GM12878 (cell line): Measurements from ENCODE around the gene EFNA3. TPM values are rescaled to one million over a fixed set of nuclear protein-coding genes. Genes with fewer than 3 reads are reported as not detected.

Experiments
- ATAC-seq: fragments of 200-7000 bp; cut with Tn5 transposase; 3 replicates; pipeline ENCODE4 v1.9.1; 2020; ENCODE audit warnings: mild to moderate bottlenecking, moderate library complexity
- BruUV-seq: library from RNA; stranded (reverse); fragments of 400-500 nt; replicated peaks from 2 replicates; lab custom pipeline; 2021; lab: Mats Ljungman, UMichigan
- CTCF ChIA-PET: fragments of 300-600 bp; sonication (Branson Sonifier 250); formaldehyde crosslinking; extraction: SDS; loops from one replicate; lab custom pipeline; 2021; ENCODE audit warnings: inconsistent platforms; lab: Yijun Ruan, JAX
- POLR2A ChIA-PET: fragments of 350-600 bp; formaldehyde crosslinking; extraction: SDS; loops from one replicate; lab custom pipeline; 2021; ENCODE audit warnings: inconsistent platforms; lab: Charles Lee
- RAD21 ChIA-PET: fragments of 300-600 bp; sonication (Branson Sonifier 250); formaldehyde crosslinking; loops from one replicate; lab custom pipeline; 2023; ENCODE audit warnings: antibody characterized with exemption; ENCODE audit not compliant: unreplicated experiment; lab: Charles Lee
- SMC1A ChIA-PET: fragments of 300-600 bp; sonication (Branson Sonifier 250); formaldehyde crosslinking; loops from one replicate; lab custom pipeline; 2023; ENCODE audit not compliant: unreplicated experiment, uncharacterized antibody; lab: Charles Lee
- DNase-seq: peaks from one replicate; pipeline ENCODE4 v3.0.0-alpha.2; 2011; ENCODE audit warnings: low read depth, low spot score
- FAIRE-seq: peaks from 3 replicates; lab custom pipeline; 2011; peaks lifted over from hg19 to GRCh38; lab: Jason Lieb, UNC
- H2AFZ ChIP-seq: 2 replicates; pipeline ENCODE4 v1.6.0; 2011; ENCODE audit warnings: low read depth, low read length, control low read depth; ENCODE audit not compliant: control insufficient read depth
- H3K27ac ChIP-seq: 2 replicates; pipeline ENCODE4 v1.5.1; 2011; ENCODE audit warnings: control low read depth; ENCODE audit not compliant: control insufficient read depth, insufficient read depth
- H3K27me3 ChIP-seq, 2 experiments: replicated peaks in 1 of 2; 2 replicates each; pipeline versions ENCODE4 v1.6.0 to v1.6.1; 2011; ENCODE audit warnings: low read length in 1 of 2; ENCODE audit not compliant: control insufficient read depth in 2 of 2, insufficient read depth in 2 of 2
- H3K36me3 ChIP-seq, 2 experiments: 2 replicates each; pipeline ENCODE4 v1.5.1; 2011; ENCODE audit warnings: low read length in 1 of 2; ENCODE audit not compliant: control insufficient read depth in 2 of 2, insufficient read depth in 2 of 2
- H3K4me1 ChIP-seq: 2 replicates; pipeline ENCODE4 v1.6.1; 2011; ENCODE audit warnings: mild to moderate bottlenecking, low read length, moderate library complexity, mixed read lengths; ENCODE audit not compliant: control insufficient read depth, insufficient read depth
- H3K4me2 ChIP-seq: 2 replicates; pipeline ENCODE4 v1.6.0; 2011; ENCODE audit warnings: control low read depth; ENCODE audit not compliant: control insufficient read depth, insufficient read depth
- H3K4me3 ChIP-seq: fragments of 200-600 bp; sonication (generic); 2 replicates; pipeline ENCODE4 v1.5.1; 2016
- H3K79me2 ChIP-seq: 2 replicates; pipeline ENCODE4 v1.6.0; 2011; ENCODE audit warnings: low read length; ENCODE audit not compliant: control insufficient read depth, insufficient read depth
- H3K9ac ChIP-seq: 2 replicates; pipeline ENCODE4 v1.8.0; 2011; ENCODE audit warnings: low read length, control low read depth, mixed read lengths; ENCODE audit not compliant: control insufficient read depth, insufficient read depth
- H3K9me3 ChIP-seq: replicated peaks from 3 replicates; pipeline ENCODE4 v1.5.1; 2011; ENCODE audit warnings: mild to moderate bottlenecking, low read length; ENCODE audit not compliant: control insufficient read depth, insufficient read depth
- H4K20me1 ChIP-seq: 2 replicates; pipeline ENCODE4 v1.6.0; 2011; ENCODE audit not compliant: control insufficient read depth, insufficient read depth
- CHD1 ChIP-seq: IDR thresholded peaks from 2 replicates; pipeline ENCODE4 v1.6.1; 2012; ENCODE audit warnings: low read depth, low read length, improper control_type of control experiment
- GATAD2B ChIP-seq: fragments of 450-650 bp; conservative IDR thresholded peaks from 2 replicates; pipeline ENCODE4 v1.6.1; 2017; ENCODE audit warnings: low read depth, mild to moderate bottlenecking, moderate library complexity
- HDAC2 ChIP-seq: fragments of 200-600 bp; sonication (generic); IDR thresholded peaks from 2 replicates; pipeline ENCODE4 v1.6.1; 2017
- MYB ChIP-seq: fragments of 150-350 bp; IDR thresholded peaks from 2 replicates; pipeline ENCODE4 v1.6.1; 2014; ENCODE audit warnings: mild to moderate bottlenecking, low read depth, low read length, borderline replicate concordance
- MYC ChIP-seq: IDR thresholded peaks from 2 replicates; pipeline ENCODE4 v1.6.1; 2011; ENCODE audit warnings: mild to moderate bottlenecking, low read length, moderate library complexity, inconsistent platforms; ENCODE audit not compliant: insufficient read depth, insufficient replicate concordance, insufficient read length, severe bottlenecking
- NR2F1 ChIP-seq: fragments of 450-650 bp; conservative IDR thresholded peaks from 2 replicates; pipeline ENCODE4 v1.6.1; 2017; ENCODE audit warnings: mild to moderate bottlenecking
- POLR2AphosphoS5 ChIP-seq: IDR thresholded peaks from 2 replicates; pipeline ENCODE4 v1.6.1; 2011; ENCODE audit warnings: mild to moderate bottlenecking, low read length, inconsistent platforms
- POU2F2 ChIP-seq: IDR thresholded peaks from 3 replicates; pipeline ENCODE4 v1.6.1; 2011; ENCODE audit warnings: low read depth, mild to moderate bottlenecking, low read length, borderline replicate concordance
- RELA ChIP-seq: fragments of 450-650 bp; IDR thresholded peaks from 2 replicates; pipeline ENCODE4 v1.8.0; 2014; ENCODE audit warnings: borderline replicate concordance; ENCODE audit not compliant: partially characterized antibody
- SPI1 ChIP-seq: IDR thresholded peaks from 2 replicates; pipeline ENCODE4 v1.6.1; 2011; ENCODE audit warnings: low read depth, mild to moderate bottlenecking, low read length, moderate library complexity, borderline replicate concordance; ENCODE audit not compliant: insufficient read depth
- STAT3 ChIP-seq: IDR thresholded peaks from 2 replicates; pipeline ENCODE4 v1.6.1; 2011; ENCODE audit warnings: low read depth, low read length, improper control_type of control experiment
- WGBS: methylation state at CpG from one replicate; pipeline ENCODE4 v1.1.6; 2016; ENCODE audit warnings: low lambda C conversion rate; ENCODE audit not compliant: insufficient replicate concordance, insufficient coverage; ENCODE audit errors: missing lambda C conversion rate; 5-methylcytosine and 5-hydroxymethylcytosine counted together
- in situ Hi-C: fragments of 300-500 bp; cut with MboI; formaldehyde crosslinking; loops from 9 replicates; pipeline ENCODE4 v1.14.3; 2018; ENCODE audit warnings: mixed read lengths
- intact Hi-C: fragments of 100-400 bp; cut with micrococcal nuclease; formaldehyde crosslinking; loops from one replicate; pipeline ENCODE4 v1.14.2; 2022; ENCODE audit not compliant: unreplicated experiment
- polyA plus RNA-seq, 11 experiments: library from polyadenylated mRNA; depleted of rRNA in 4 of 11; unstranded in 6 of 11; stranded (reverse) in 5 of 11; fragments of >200 nt; fragmentation: Nextera tagmentation in 4 of 11; fragmentation: Illumina TruSeq in 1 of 11; extraction: Ambion mirVana in 4 of 11; extraction: Trizol in 1 of 11; gene quantifications; 1 replicate in 1 of 11; 2 replicates in 10 of 11; pipeline versions ENCODE4 v1.2.1 to v1.2.3, GENCODE V29; 2011 to 2016; ENCODE audit warnings: inconsistent platforms in 2 of 11, missing spikeins in 2 of 11, low read depth in 1 of 11
- total RNA-seq, 4 experiments: library from RNA; depleted of rRNA in 3 of 4; stranded (reverse); fragments of >200 nt in 3 of 4; fragmentation: Illumina TruSeq in 1 of 4; extraction: Trizol in 1 of 4; gene quantifications; 2 replicates each; pipeline versions ENCODE4 v1.2.1 to v1.2.3, GENCODE V29; 2013 to 2021
- TF ChIP-seq, protein P1 (sequence below): fragments of 450-650 bp; IDR thresholded peaks from 2 replicates; pipeline ENCODE4 v1.6.1; 2016; ENCODE audit warnings: mild to moderate bottlenecking

The EFNA3 gene
- total and polyA plus RNA-seq, 10 of the 15 experiments (the other 5 are each of a cell fraction or from before 2014, with no cell fraction given): 0.08 to 5.4 (median 1.1) TPM

DNA sequence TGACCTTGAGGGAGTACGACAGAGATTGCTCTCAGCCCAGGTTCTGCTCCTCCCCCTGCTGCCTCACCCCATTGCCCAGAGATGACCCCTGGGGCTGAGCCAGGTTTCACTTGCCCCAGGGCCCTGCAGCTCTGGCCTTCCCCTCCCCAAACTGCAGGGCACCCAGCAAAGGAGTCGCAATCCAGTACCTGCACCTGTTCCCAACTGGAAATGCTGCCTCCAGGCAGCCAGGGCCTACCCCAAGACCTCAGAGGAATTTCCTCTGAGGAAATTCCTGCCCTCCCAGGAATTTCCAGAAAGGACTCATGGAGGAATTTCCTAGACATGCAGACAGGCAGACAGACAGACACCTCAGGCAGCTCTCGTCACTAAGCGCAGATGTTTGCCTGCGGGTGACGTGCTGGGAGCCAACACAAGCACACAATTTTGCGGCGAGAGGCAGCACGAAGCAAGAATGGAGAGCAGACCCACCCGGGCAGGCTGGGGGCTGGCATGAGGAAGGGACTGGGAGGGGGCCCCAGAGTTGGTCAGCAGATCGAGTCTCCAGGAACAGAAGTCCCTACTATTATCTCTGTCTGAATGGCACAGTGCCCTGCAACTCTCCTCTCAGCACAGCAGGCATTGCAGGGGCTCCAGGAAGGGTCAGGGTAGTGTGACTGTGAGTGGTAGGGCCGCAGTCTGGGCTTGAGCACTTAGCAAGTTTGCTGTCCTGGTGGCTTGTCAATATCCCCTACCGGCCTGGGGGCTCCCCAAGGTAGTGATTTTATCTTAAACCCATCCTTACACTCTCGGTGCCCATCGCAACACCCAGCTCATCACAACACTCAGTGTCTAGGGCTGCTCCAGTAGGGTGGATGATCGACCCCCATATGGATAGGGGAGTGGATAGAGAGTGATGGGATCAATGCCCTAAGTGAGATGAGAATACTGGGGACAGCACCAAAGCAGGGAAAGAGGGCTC, 46.1 kb downstream of the EFNA3 start:
- ChIA-PET CTCF (interaction anchor here (1.0 to 1.9 kb wide), 4 partner anchors 33 to 48 kb away, joined by 3 to 6 read pairs (median 4); partner anchors contain the start of gene KRTCAP2), POLR2A (interaction anchor here (1.2 to 2.3 kb wide), 2 partner anchors 9 to 10 kb away, joined by 3 to 6 read pairs; no protein-coding TSS in a partner anchor), RAD21 (no interaction called here)
- Histone ChIP-seq H3K36me3 (no peaks in the 10 kb centered on the region), H2AFZ (no peak overlapping the region)
- ATAC-seq: no peak
- in situ Hi-C loops: no loop called here
- DNase-seq: no peak
- TF ChIP-seq NR2F1: 0 out of 2 replicates have a peak, but pooled peaks have one; percentile 22
- no peak for TF ChIP-seq MYC
- TF ChIP-seq, all 136 proteins: peak for 1
- 46% methylated on average over 16 of the region's 16 CpGs for WGBS
- Histone ChIP-seq H3K27me3 (peaks cover 14 to 24% of the 10 kb centered on the region in 2 experiments), H3K4me1 (peaks cover 14% of the 10 kb centered on the region), H3K27ac (no peak overlapping the region), H3K4me2 (no peak overlapping the region), H3K9me3 (no peaks in the 10 kb centered on the region), H3K79me2 (no peaks in the 10 kb centered on the region), H3K9ac (no peak overlapping the region), H3K4me3 (no peak overlapping the region), H4K20me1 (no peaks in the 10 kb centered on the region)
- intact Hi-C loops: no loop called here
- SMC1A ChIA-PET: no interaction called here
- no TSS peak for BruUV-seq
- no peak for FAIRE-seq

DNA sequence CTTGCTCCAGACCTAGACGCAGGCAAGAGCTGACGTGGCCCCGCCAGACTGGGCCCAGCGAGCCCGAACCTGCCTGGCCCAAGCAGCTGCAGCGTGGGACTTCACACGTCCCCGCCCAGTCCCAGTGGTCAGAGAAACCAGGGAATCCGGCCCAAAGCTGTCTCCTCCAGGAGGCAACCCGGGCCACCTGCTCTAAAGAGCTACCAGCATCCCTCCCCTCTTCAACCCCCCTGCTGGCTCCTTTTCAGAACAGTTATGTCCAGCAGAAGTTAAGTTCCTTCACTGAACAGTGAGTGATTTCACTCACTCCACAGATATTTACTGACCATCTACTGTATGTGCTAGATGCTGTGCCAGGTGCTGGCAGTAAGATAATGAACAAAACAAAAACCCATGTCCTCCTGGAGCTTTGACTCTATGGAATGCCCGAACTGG, 46.9 kb downstream of the EFNA3 start:
- H3K79me2 ChIP-seq: no peaks in the 10 kb centered on the region
- H3K4me2 ChIP-seq: no peak overlapping the region
- no peak overlapping the region for H3K9ac ChIP-seq
- POLR2A ChIA-PET: interaction anchor here (0.6 to 2.3 kb wide), 3 partner anchors 9 to 33 kb away, joined by 3 to 6 read pairs (median 3); no protein-coding TSS in a partner anchor
- H3K9me3 ChIP-seq: no peaks in the 10 kb centered on the region
- FAIRE-seq (no peak), ATAC-seq (no peak), DNase-seq (no peak)
- 19% methylated on average over 11 of the region's 11 CpGs for WGBS
- CTCF ChIA-PET: interaction anchor here (1.7 to 1.9 kb wide), 2 partner anchors 34 to 47 kb away, joined by 5 to 6 read pairs; partner anchors contain the start of gene KRTCAP2
- intact Hi-C loops: no loop called here
- no TSS peak for BruUV-seq
- in situ Hi-C loops: no loop called here
- RAD21 ChIA-PET: interaction anchor here (1.2 kb wide), 1 partner anchor 42 kb away, joined by 3 read pairs; no protein-coding TSS in a partner anchor
- SMC1A ChIA-PET: no interaction called here
- H3K27ac ChIP-seq: no peak overlapping the region
- H2AFZ ChIP-seq: no peak overlapping the region
- TF ChIP-seq GATAD2B (no peak), STAT3 (no peak), SPI1 (no peak), POLR2AphosphoS5 (no peak), RELA (no peak), MYB (no peak), CHD1 (no peak), POU2F2 (no peak), HDAC2 (no peak)
- TF ChIP-seq, protein P1, sequence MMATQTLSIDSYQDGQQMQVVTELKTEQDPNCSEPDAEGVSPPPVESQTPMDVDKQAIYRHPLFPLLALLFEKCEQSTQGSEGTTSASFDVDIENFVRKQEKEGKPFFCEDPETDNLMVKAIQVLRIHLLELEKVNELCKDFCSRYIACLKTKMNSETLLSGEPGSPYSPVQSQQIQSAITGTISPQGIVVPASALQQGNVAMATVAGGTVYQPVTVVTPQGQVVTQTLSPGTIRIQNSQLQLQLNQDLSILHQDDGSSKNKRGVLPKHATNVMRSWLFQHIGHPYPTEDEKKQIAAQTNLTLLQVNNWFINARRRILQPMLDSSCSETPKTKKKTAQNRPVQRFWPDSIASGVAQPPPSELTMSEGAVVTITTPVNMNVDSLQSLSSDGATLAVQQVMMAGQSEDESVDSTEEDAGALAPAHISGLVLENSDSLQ: no peak
- peaks cover 14 to 24% of the 10 kb centered on the region in 2 experiments for H3K27me3 ChIP-seq
- H3K4me3 ChIP-seq: no peak overlapping the region
- no peaks in the 10 kb centered on the region for H4K20me1 ChIP-seq
- H3K36me3 ChIP-seq: no peaks in the 10 kb centered on the region
- peaks cover 14% of the 10 kb centered on the region for H3K4me1 ChIP-seq
